GM19023 (cell line): ENCODE data around the gene RERE.

Source experiments
- ATAC-seq: cut with Tn5 transposase; IDR thresholded peaks from one replicate; pipeline ENCODE4 v1.9.1; 2021; ENCODE audit warnings: mild to moderate bottlenecking, moderate library complexity; ENCODE audit not compliant: unreplicated experiment

The RERE gene

DNA sequence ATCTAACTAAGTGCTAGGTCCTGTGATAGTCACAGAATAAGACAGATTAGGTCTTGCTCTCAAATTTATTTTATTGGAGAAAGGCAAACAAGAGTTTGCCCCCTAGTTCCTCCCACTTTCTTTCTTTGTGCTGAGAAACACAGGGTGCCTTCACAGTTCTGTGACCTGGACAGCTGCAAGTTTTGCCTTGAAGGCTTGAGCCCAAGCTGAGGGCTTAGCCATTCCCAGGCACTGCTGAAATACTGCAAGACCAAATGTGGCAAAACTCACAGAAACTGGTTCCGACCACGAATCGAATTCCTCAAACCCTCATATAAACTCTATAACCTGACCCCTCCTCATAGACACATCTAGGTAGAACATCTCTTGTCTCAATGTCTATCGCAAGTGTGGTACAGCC, 227.9 kb downstream of the RERE start:
- no peak for ATAC-seq

DNA sequence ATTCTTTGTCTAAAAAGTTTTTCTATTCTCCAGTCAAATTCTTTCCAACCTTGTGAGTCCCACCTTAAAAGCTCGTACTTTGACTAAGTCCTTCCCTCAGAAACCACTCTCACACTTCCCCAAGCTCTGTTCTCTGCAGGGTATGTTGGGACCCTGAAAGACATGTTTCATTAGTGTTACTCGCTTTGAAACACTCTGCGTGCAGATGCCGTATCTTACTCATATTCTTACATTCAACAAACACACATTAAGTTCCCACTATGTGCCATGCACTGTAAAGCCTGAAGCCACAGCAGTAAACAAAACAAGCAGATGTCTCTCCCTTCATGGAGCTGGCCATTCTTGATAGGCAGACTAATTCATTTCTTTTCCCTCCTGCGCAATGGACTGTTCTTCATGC, 229.7 kb downstream of the RERE start:
- no peak for ATAC-seq

DNA sequence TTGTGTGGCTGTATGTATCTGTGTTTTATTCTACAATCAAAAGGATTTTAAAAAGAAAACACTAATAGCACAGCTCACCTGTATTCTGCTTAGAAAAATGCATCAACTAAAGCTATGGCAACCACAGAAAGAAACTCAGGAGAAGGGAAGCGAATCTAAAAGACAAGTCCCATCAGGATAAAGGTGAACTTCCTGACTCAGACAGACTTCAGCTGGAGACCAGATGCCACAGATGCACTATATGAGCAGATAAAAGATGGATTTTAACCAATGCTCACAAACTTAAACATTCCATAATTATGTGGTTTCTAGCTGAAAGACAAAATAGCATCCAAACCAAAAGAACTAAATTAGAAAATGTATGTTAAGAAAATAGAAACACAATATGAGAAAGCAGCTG, 231.0 kb downstream of the RERE start:
- no peak for ATAC-seq

DNA sequence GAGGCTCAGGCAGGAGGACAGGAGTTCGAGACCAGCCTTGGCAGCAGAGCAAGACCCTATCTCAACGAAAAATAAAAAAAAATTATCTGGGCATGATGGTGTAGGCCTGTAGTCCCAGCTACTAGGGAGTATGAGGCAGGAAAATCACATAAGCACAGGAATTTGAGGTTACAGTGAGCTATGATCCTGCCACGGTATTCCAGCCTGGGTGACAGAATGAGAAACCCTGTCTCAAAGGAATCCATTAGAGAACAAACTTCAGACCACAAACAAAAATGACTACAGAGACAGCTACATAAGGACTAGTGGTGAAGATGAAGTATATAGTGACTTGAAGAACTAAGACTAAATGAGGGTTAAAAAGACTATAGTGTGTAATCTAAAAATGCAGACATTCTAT, 233.1 kb downstream of the RERE start:
- ATAC-seq = no peak

DNA sequence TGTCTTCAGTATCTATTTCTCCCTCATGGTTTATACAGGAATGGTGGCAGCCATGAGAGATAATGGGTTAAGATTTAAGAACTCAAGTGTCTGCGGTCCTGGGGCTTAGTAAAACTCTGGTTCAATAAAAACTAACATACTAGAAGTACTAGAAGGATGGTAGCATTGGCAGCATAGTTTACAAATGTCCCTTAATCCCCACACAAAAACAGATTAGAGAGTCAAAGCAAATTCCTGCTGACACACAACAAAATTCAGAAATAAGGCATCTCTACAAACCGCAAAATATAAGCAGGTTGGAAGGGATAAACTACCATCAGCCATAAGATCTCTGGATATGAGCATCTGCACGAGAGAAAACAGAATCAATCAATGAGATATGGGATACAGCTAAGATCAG, 234.4 kb downstream of the RERE start:
- ATAC-seq = no peak

DNA sequence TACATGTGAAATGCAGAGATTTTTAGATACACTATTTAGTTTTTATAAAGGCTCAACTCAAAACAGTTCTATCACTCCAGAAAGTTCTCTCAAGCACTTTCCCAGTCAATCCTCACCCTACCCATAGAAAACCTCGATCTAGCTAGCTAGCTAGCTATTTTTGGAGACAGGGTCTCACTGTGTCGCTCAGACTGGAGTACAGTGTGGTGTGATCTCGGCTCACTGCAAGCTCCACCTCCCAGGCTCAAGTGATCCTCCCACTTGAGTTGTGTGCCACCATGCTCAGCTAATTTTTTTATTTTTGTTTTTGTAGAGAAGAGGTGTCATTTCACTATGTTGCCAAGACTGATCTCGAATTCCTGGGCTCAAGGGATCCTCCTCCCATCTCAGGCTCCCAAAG, 236.9 kb downstream of the RERE start:
- no peak for ATAC-seq

DNA sequence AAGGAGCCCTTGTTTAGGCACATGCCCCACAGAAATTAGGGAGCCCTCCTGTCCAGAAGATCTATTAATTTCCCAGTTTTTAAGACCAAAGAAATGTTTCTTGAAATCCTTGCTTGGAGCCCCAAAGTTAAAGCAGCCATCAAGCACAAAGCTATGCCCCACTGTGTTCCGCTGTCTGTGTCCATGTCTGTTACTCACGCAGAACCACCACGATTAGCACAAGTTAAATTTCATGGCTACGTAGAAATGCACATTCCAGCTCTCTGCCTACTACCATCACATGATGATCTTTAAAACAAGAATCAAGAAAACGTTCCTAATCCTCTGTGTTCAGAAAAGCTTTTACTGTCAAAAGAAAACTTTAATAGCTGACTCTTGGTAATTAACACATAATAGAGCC, 238.5 kb downstream of the RERE start:
- ATAC-seq = no peak

DNA sequence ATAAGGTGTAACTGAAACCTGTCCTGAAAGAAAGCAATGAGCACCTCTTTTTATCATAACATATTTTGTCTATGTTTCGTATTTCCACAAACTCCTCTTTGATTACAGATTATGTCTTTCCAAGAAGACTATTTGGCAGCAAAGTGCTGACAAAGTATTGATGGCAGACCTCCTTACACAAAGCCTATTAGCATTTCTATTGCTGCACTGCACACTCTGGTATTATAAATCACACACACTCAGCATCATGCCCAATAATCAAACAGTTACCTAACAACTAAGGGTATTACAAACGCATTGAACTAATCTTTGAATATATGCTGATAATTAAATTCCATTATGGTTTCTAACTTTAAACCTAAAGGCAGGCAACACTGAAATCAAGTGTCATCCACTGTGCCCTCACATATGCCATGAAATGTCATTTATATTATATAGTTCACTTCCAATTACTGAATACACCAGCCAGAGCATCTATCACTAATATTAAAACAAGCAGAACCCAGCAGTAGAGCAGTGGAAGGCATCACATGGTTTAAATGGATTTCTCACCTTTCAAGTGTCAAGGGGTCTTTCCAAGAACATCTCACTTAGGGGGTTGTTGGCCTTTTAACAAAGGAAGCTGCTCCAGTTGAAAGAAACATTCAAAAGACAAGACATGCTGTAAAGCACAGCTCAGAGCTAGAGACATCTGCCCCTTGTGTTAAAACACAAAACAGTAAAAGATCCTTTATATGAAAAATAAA, 239.1 kb downstream of the RERE start:
- ATAC-seq = no peak

DNA sequence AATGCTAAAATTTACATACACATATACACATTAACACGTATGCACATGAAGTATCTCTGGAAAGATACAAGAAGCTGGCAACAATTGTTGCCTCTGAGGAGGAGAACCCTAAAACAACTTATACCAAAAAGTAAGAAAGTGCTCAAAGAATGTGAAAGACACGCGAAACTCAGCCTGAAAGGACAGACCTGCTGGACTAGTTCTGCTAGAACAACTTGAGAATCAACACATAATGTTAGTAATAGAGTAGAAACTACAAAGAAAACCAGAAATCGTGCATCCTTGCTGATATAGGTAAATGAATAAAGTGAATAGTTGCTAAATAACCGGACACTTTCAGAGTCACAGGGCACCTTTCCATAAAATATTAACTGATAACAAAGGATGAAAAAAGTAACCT, 242.5 kb downstream of the RERE start:
- ATAC-seq = no peak

DNA sequence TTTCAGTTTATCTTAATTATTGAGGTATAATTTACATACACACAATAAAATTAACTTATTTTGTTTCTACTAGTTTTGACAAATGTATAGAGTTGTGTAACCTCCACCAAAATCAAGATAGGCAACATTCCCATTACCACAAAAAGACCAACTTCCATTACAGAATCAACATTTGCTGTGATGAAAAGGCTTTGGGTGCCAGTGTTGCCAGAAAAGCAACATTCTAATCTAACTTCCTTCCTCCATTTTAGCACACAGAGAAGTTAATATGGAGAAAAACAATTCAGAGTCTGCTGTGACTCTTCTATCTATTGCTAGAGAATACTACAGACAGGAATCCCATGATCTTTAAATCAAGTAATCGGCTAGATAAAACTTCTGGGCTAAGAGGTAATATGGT, 245.3 kb downstream of the RERE start:
- ATAC-seq = no peak

DNA sequence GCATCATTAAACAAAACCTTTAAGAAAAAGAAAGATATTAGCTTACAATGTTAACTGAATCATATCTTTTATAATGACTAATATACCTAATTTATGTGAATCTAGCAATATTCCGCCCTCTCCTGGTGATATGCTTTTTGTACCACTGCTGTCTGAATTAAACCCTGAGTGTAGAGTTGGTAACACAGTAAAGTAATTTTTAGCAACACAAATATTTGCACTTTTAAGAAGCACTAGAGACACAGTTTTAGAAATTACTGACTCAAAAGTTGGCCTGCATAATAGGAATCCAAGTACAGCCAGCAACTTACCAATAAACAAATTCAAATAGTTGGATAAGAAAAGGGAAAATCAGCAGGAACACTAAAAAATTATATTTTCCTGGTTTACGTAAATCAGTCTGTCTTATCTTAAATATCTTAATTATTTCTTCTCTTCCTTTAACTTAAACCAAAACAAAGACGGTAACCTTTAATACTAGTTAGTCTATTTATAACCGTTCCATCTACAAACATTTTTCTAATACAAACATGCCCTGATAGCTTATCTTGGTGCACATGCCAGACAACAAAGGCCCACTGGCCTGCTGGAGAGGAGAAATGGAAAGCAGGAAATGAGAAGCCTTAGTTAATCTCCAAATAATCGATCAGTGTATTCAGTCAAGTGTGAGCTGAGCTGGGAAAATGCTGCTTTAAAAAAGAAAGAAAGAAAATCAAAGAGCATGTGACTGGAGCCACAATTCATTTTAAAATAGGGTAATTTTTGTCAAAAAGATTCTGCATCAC, 246.0 kb downstream of the RERE start:
- ATAC-seq = no peak

DNA sequence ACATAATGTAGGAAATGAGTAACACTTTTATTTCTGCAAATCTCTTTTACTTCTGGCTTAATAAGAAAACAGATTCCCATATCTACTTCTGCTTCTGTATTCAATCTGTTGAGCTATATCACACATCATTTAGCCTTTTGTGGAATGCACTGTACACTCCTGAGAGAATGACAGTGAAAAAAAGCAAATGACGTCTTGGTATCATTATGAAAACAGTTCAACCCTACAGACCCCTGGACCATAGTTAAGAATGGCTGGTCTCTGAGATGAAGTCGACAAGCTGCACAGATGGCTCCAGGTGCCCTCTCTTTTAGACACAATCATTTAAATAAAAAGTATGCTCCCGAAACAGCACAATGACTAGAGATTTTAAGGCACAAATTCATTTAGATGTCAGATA, 247.0 kb downstream of the RERE start:
- no peak for ATAC-seq

DNA sequence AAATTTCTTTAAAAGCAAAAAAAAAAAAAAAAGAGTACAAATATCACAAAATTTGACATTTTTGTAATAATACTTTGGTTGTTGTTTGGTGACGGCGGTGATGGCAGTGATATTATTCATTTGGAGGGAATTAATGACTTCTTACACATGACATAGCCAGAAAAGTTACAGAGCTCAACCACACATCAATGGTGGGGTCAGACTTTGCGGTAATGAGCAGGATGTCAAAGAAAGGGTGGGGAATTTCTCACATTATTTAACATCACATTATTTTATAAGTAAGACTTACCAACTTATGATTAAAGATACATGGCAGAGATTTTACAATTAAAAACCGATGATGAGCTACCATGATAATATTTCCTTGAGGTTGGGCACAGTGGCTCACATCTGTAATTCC, 248.2 kb downstream of the RERE start:
- ATAC-seq = no peak

DNA sequence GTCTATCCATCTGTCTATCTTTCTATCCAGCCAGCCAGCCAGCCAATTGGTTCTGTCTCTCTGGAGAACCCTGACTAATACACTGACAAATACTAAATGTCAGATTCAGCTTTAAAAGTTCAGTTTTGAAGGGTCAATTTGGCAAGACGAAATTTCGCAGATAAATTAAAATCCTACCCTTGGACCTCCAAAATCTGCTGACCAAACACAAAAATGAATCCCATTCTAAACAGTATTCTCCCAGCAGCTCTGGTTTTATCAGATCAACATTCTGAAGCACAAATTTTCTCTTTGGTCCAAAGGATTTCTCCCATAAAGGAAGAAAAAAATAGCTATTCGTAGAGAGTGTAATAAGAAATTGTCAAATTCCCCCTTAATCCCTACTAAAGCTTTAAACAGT, 248.6 kb downstream of the RERE start:
- no peak for ATAC-seq

DNA sequence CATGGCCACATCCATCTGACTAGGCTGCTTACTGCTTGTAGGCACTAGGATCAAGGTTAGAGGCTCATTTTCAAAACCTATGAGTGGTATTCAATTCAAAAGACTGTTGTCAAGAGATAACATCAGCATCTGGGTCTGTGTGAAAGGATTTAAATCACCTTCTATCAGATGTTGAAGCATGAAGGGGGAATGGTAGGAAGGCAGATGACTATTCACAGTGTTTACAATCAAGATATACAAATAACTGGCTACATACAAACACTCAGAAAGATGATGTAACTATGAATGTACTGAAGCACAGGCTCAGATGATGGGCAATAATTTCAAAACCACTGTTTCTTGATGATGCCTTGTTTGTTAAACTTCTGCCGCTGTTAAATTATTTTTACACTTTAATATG, 250.3 kb downstream of the RERE start:
- no peak for ATAC-seq

DNA sequence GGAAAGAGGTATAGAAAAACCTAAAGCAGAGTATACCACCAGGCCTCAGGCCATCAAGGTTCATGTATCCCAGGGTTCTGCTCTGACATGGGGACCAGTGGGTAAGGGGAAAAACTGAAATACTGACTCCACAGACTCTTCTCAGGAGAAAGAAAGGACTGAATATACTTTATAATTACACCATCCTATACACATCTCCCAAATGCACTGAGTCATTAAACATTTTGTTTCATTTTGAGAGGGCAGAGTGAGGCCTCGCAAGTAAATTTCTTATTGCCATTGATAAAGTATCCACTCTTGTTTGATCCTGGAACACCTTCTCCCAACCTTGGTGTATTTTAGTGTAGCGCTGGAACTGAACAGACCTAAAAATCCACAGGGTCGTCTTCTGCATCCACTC, 251.6 kb downstream of the RERE start:
- ATAC-seq = no peak

DNA sequence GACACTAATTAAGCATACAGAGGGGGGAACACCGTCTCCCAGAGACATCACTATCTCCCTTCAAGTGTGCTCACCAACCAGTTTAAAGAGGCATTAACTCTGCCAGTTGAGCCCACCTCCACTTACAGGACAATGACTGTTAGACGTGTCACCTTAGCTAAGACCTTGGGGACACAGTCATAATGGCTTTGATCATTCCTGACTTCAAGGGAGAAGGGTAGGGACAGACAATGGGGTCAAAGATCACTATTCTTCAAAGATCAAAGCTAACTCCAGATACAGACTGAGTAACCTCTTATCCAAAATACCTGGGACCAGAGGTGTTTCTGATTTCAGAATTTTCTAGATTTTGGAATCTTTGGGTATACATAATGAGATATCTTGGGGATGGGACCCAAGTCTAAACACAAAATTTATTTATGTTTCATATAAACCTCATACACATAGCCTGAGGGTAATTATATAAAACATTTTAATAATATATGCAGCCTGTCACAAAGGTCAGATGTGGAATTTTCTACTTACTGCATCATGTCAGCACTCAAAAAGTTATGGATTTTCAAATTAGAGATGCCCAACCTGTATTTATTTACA, 253.4 kb downstream of the RERE start:
- no peak for ATAC-seq

DNA sequence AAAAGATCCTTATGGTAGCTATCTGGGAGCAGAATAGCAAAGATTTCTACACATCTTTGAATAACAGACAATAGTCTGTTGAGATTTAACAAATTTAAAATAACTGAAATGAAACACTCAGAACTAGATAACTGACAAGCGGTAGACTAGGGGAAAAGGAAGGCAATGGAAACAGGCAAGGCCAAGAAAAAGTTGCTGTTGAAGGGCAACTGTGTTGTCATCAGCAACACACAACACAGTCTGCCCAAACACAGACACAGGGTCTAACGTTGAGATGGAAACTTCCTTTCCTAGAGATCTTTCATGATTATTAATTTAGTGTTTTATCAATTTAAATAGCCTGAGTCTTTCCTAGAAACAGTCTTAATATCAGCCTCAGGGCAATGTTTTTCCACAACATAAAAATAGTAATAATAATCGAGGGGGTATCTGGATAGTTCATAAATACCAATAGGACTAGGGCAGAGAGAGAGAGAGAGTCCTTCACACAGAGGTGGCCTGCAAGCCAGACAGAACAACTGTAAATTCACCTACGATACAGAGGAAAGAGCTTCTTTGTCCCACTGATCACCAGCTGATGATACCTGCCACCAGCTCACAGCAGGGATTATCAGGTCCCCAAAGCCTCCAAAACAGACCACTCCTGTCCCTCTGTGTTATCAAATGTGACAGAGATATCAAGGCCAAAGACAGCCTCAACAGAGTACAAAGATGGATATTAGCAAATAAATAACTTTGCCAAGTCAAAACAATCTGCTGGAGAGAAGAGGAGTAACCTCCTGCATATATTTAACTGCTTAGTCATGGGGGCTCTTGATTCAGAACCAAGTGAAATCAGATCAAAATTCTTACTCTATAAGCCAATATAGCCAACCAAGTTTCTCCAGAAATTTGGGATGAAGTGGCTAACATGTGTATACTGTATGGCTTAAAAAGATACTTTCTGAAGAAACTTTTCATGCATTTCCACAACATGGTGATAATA, 254.3 kb downstream of the RERE start:
- no peak for ATAC-seq

DNA sequence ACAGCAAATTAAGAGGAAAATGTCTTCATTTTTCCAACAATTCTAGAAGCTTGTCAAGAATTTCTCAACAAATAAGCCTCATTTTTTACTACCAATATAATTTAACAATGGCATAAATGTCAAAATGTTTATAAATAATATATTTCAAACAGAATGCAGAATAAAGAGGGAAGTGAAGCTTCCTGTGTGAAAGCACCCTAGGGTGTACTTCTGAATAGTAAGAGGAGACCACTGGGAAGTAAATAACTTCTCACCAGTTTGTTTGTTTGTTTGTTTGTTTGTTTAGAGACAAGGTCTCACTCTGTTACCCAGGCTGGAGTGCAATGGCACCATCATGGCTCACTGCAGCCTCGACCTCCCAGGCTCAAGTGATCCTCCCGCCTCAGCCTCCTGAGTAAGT, 255.2 kb downstream of the RERE start:
- no peak for ATAC-seq

DNA sequence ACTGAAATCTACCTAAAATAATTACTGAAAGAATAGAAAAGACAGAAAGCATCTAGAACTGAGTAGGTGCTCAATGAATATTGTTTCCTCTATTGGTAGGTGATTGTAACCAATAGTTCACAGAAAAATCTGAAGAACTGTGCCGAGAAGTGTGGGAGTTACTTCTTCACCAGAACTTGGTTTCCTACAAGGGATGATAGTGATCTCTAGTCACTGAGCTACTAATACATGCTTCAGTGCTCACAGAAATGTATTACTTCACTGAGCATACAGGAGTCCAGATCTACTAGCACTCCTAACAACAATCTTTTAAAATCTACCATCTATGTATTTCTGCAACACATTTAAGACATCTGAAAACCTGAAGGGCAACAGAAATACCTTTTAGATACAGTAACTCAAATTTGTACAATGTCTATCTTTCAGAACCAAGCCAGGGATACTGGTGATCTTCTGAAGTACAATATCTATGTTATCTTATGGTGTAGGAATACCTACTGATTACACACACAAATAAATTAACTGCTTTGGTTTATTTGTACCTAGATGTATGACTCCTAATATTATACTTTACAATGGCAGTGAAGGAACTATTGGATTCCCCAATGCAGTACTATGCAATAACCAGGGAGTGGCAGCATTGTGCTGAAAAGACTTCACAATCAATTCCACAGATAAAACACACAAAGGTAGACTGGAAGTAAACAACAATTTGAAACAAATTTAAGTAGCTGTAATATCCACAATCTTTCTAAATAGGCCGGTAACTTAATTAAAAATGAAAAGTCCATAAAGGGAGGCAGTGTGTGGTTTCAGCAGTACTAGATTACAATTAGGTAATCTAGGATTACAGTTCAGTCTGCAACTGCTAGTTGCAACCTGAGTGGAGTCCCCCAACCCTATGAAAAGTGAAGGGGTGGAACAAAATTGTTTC, 256.6 kb downstream of the RERE start:
- ATAC-seq = no peak
